Stimulated activated CD4-positive, alpha-beta T cell treated with anti-CD3 and anti-CD28 coated beads, Interleukin-2, amount 100 ng/mL, for 4 hours (primary cell): ENCODE results near the gene PLPPR5.
"Not testable (repeated sequence)": the region's sequence is repeated elsewhere in the genome, so short reads cannot be mapped to it uniquely, and the experiment has no call there.

Source experiments
- DNase-seq: peaks from one replicate; pipeline ENCODE4 v3.0.0-alpha.2; 2020; ENCODE audit warnings: low read depth

Gene PLPPR5

DNA sequence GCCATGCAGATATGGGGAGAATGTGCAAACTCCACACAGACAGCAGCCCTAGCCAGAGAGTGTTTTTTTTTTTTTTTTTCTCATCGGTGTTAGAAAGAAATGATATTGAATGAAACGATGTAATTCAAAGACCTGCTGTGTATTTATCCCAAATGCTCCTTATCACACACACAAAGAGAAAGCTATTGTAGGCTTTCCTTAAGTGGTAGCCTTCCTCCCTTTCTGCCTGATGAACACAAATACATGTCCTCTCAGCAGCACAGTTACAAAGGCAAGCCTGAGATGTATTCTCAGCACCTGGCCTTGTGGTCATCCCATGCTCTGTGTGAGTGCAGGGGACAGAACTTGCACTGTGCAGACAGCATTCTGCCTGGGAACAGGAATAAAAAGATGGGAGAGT is 93.8 kb downstream of the PLPPR5 start:
- no peak for DNase-seq

DNA sequence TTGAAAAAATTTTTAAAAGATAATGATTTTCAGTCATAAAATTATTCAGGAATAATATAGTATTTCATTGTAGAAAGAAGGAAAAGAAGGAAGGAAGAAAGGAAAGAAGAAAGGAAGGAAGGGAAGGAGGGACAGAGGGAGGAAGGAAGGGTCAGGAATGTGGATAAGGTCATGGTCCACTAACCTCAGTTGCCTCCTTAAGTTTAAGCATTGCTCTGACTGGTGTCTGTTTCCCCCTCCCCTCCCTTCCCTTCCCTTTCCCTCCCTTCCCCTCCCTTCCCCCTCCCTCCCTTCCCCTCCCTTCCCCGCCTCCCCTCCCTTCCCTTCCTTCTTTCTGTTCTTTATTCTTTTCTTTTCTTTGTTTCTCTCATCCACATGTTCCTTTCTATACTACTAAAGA is 95.7 kb downstream of the PLPPR5 start:
- DNase-seq = no peak

- DNase-seq = no peak
These were observed 97.9 kb downstream of the PLPPR5 start for GRCh38 chr1:98906809-98907208.

DNA sequence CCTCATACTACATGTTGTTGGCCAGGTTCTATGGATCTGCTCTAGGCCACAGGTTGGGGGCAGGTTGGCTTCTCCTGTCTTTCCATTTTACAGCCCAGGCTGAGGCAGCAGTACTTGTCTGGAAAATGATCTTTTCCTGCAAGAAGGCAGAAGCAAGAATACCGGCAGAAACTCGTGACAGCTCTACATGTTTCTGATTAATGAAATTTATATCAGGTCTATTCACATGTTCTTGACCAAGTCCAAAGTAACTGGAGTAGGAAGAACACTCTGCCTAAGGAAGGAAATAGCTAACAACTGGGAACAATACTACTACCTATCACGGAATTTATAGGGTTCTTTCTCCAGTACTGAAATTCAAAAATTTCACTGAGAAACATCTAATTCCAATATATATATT is 98.3 kb downstream of the PLPPR5 start:
- no peak for DNase-seq

GRCh38 chr1:98904684-98905083 is 100.0 kb downstream of the PLPPR5 start:
- DNase-seq = no peak

DNA sequence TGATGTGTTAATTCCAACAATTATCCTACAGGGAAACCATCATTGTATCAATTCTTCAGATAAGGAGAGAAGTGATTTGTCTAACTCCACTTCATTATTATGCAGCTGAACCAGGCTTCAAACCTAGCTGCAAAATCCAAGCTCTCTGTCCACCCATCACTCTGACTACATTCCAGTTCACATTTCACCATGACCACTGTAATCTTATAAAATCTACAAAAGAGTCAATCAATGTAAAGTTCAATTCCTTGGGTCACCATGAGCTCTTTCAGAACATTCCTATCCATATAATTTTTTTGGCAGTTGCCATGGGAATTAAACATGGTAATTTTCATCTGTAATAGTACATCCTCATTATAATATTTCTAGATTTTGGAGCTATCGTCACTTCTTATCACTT is 100.9 kb downstream of the PLPPR5 start:
- no peak for DNase-seq

DNA sequence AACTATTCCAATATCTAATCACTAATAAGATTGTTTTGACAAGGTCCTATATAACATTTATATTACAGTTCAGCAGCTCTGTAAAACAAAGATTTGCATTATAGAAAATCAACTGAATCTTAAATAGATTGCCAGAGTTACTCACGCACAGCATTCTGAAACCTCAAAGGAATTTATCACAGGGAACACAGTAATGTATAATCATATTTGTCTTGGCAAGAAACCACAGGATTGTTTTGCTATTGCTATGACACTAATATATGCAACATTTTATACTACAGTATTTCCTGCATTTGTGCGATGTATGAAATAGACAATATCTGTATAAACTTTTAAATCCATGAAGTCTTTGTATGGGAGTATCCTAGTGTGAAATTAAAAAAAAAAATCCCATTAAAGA is 101.4 kb downstream of the PLPPR5 start:
- DNase-seq = no peak

DNA sequence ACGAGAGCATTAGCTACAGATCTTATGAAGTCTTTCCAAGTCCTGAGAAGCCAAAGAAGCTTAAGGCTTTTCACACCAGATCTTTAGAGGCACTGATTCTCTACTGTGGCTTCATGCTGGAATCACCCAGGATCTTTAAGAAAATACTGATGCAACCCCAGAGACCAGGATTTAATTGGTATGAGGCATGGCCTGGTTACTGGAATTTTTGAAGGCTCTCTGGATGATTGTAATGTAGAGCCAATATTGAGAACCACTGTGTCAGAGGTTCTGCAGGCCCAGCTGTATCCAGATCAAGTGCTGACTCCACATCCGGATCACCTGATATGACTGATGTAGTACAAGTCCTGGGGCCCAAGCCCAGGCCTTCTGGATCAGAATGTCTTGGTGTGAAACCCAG is 105.7 kb downstream of the PLPPR5 start:
- DNase-seq = no peak

DNA sequence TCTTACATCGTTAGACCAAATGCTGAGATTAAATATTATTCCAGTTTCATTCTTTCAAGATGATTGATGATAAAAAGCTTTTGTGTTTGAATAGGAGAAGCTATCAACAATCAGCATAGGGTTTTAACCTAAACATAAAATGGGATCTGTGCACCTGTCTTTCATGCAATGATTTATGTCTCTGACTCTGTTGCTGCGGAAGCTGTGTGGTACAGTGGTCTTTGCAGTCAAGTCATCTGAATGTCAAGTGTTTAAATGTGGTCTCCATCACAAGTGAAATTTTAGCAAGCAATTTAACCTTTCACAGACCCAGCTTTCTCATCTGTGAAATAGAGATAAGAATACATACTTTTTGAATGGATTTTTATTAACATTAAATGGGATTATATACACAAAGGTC is 107.2 kb downstream of the PLPPR5 start:
- no peak for DNase-seq

GRCh38 chr1:98896711-98897445 is 107.8 kb downstream of the PLPPR5 start:
- no peak for DNase-seq

- no peak for DNase-seq
These were observed 111.3 kb downstream of the PLPPR5 start for GRCh38 chr1:98893371-98893770.

- no peak for DNase-seq
These were observed 115.8 kb downstream of the PLPPR5 start for GRCh38 chr1:98888869-98889268.

DNA sequence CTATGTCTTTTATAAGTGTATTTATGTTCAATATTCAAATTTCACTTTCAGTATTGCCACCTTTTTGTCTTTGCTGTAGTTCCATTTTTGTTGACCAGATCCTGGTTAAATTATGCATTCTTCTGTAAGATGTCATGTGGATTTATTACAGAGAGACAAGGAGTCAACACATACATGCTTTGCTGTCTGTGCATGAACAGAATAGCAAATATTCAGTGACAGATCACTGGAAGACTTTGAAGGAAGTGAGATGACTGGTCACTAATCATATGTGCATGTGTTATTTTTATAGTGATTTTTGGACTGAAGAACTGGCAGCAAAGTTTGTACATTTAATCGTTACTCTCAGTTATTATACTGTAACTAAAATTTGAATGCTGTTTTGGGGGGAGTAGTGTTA is 117.2 kb downstream of the PLPPR5 start:
- no peak for DNase-seq

DNA sequence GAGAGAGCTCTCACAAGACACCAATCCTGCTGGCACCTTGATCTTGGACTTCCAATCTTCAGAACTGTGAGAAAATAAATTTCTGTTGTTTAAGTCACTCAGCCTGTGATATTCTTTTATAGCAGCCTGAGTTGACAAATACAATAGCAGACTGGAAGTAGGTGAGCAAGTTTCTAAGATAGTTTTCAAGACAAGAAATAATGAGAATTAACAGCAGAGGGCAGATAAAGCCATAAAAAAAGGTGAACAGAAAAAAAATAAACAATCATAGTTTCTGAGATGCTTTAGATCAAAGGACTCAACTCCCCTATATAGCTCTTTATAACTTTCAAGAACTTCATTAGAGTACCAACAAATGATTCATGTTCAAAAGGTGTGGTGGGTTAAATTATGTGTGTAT is 119.8 kb downstream of the PLPPR5 start:
- no peak for DNase-seq

GRCh38 chr1:98881901-98882300 is 122.8 kb downstream of the PLPPR5 start:
- no peak for DNase-seq

DNA sequence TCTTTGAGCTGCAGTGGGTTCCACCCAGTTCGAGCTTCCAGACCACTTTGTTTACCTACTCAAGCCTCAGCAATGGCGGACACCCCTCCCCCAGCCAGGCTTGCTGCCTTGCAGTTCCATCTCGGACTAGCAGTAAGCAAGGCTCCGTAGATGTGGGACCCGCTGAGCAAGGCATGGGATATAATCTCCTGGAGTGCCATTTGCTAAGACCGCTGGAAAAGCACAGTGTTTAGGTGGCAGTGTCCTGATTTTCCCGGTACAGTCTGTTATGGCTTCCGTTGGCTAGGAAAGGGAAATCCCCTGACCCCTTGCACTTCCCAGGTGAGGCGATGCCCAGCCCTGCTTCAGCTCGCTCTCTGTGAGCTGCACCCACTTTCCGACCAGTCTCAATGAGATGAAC is 123.4 kb downstream of the PLPPR5 start:
- DNase-seq = not testable (repeated sequence)

DNA sequence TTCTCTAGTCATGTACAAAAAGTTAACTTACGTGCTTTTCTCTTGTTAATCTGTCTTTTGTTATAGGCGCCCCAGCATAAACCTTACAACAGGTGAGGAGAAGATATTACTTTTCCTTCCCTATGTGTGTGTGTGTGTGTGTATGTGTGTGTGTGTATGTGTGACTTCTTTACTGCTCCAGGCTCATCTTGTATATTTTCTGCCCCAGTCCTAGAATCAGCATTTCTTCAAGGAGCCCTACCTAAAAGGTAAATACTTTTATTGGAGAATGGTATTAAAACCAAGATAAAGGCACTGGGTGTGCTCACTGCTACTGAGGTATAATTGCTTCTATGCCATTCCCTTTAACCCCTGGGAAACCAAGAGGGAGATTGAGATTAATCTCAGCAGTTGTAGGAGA is 129.8 kb downstream of the PLPPR5 start:
- DNase-seq = no peak

GRCh38 chr1:98870959-98871903 is 133.4 kb downstream of the PLPPR5 start:
- peak; percentile 18 for DNase-seq

DNA sequence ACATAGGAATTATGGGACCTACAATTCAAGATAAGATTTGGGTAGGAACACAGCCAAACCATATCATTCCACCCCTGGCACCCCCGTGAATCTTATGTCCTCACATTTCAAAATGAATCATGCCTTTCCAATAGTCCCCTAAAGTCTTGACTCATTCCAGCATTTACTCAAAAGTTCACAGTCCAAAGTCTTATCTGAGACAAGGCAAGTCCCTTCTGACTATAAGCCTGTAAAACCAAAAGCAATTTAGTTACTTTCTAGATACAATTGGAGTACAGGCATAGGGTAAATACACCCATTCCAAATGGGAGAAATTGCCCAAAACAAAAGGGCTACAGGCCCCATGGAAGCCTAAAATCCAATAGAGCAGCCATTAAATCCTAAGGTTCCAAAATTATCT is 138.9 kb downstream of the PLPPR5 start:
- DNase-seq = no peak

- DNase-seq = no peak
These were observed 144.3 kb downstream of the PLPPR5 start for GRCh38 chr1:98860329-98860728.

- DNase-seq = no peak
These were observed 150.5 kb downstream of the PLPPR5 start for GRCh38 chr1:98854137-98854536.

- no peak for DNase-seq
These were observed 154.6 kb downstream of the PLPPR5 start for GRCh38 chr1:98849969-98850636.

- DNase-seq = no peak
These were observed 162.4 kb downstream of the PLPPR5 start for GRCh38 chr1:98842241-98842640.
